SU-DHL-6 (cell line): ENCODE results near the gene TMCO4.

Experiments used
- H2AFZ ChIP-seq: fragments of 200-600 bp; sonication (generic); 2 replicates; pipeline ENCODE4 v1.6.1; 2014; ENCODE audit warnings: low read depth, mild to moderate bottlenecking, moderate library complexity, mixed read lengths, antibody characterized with exemption, low read length; ENCODE audit not compliant: severe bottlenecking
- H3F3A ChIP-seq: fragments of 200-600 bp; shearing (Covaris generic); 2 replicates; pipeline ENCODE4 v1.6.0; 2016; ENCODE audit warnings: antibody characterized with exemption, mild to moderate bottlenecking; ENCODE audit not compliant: insufficient read depth
- H3K27ac ChIP-seq: fragments of 200-600 bp; sonication (generic); 2 replicates; pipeline ENCODE4 v1.5.1; 2016; ENCODE audit warnings: low read depth, mild to moderate bottlenecking, low read length, moderate library complexity, mixed read lengths
- H3K27me3 ChIP-seq: fragments of 200-600 bp; sonication (generic), shearing (Covaris generic); 2 replicates; pipeline ENCODE4 v1.6.0; 2014; ENCODE audit warnings: mild to moderate bottlenecking, low read length
- H3K36me3 ChIP-seq: fragments of 200-600 bp; sonication (generic); 2 replicates; pipeline ENCODE4 v1.6.1; 2014; ENCODE audit warnings: mild to moderate bottlenecking, low read length, mixed read lengths
- H3K4me2 ChIP-seq: fragments of 300-600, 200-600 bp; shearing (Covaris generic), sonication (generic); 2 replicates; pipeline ENCODE4 v1.6.0; 2014; ENCODE audit warnings: low read length, low read depth, mild to moderate bottlenecking; ENCODE audit not compliant: poor library complexity, severe bottlenecking
- H3K4me3 ChIP-seq: fragments of 200-600 bp; sonication (generic); 2 replicates; pipeline ENCODE4 v1.5.1; 2014; ENCODE audit warnings: antibody characterized with exemption, low read length, mild to moderate bottlenecking, mixed read lengths; ENCODE audit not compliant: insufficient read depth, poor library complexity, severe bottlenecking
- H3K79me2 ChIP-seq: fragments of 200-600 bp; sonication (generic); 2 replicates; pipeline ENCODE4 v1.6.1; 2014; ENCODE audit warnings: mild to moderate bottlenecking, low read length, moderate library complexity; ENCODE audit not compliant: insufficient read depth
- H3K9ac ChIP-seq: fragments of 200-600 bp; sonication (generic); 2 replicates; pipeline ENCODE4 v1.7.0; 2014; ENCODE audit warnings: mild to moderate bottlenecking, low read length
- H3K9me2 ChIP-seq: fragments of 200-600 bp; sonication (generic); replicated peaks from 2 replicates; pipeline ENCODE4 v1.6.1; 2014; ENCODE audit warnings: low read length; ENCODE audit not compliant: insufficient read depth
- H3K9me3 ChIP-seq: fragments of 200-600 bp; sonication (generic); 2 replicates; pipeline ENCODE4 v1.6.1; 2014; ENCODE audit warnings: low read length, mixed read lengths; ENCODE audit not compliant: insufficient read depth
- H4K20me1 ChIP-seq: fragments of 200-600 bp; sonication (generic); 2 replicates; pipeline ENCODE4 v1.6.1; 2014; ENCODE audit warnings: low read depth, mild to moderate bottlenecking, antibody characterized with exemption, low read length, moderate library complexity, mixed read lengths
- CTCF ChIP-seq: fragments of 200-600 bp; sonication (generic); IDR thresholded peaks from one replicate; pipeline ENCODE4 v1.5.1; 2017; ENCODE audit warnings: antibody characterized with exemption, mild to moderate bottlenecking, low read length, moderate library complexity; ENCODE audit not compliant: insufficient read depth, poor library complexity, severe bottlenecking
- EZH2phosphoT487 ChIP-seq: fragments of 200-600 bp; sonication (generic), shearing (Covaris generic); conservative IDR thresholded peaks from 2 replicates; pipeline ENCODE4 v1.6.1; 2018; ENCODE audit warnings: mild to moderate bottlenecking, antibody characterized with exemption, low read length, moderate library complexity, mixed read lengths

TMCO4 gene

GRCh38 chr1:19710825-19711611, 88.7 kb downstream of the TMCO4 start:
- Histone ChIP-seq H3K27me3 (no peaks in the 10 kb centered on the region), H4K20me1 (no peaks in the 10 kb centered on the region), H3K79me2 (no peaks in the 10 kb centered on the region), H3K9me2 (no peaks in the 10 kb centered on the region), H3K9ac (no peak overlapping the region), H3F3A (no peaks in the 10 kb centered on the region; the same call in 1 of the 2 replicates), H3K9me3 (no peaks in the 10 kb centered on the region), H3K4me3 (no peak overlapping the region), H3K36me3 (no peaks in the 10 kb centered on the region), H3K27ac (no peak overlapping the region), H3K4me2 (no peak overlapping the region), H2AFZ (no peak overlapping the region)
- TF ChIP-seq EZH2phosphoT487: no peak
- TF ChIP-seq CTCF: no peak

- H3F3A ChIP-seq: no peaks in the 10 kb centered on the region; the same call in 1 of the 2 replicates
- H3K27me3 ChIP-seq: no peaks in the 10 kb centered on the region
- no peaks in the 10 kb centered on the region for H3K9me3 ChIP-seq
- H3K79me2 ChIP-seq: no peaks in the 10 kb centered on the region
- H2AFZ ChIP-seq: no peak overlapping the region
- no peak overlapping the region for H3K4me2 ChIP-seq
- no peaks in the 10 kb centered on the region for H3K9me2 ChIP-seq
- H4K20me1 ChIP-seq: no peaks in the 10 kb centered on the region
- H3K9ac ChIP-seq: no peak overlapping the region
- TF ChIP-seq CTCF (no peak), EZH2phosphoT487 (no peak)
- no peak overlapping the region for H3K27ac ChIP-seq
- H3K4me3 ChIP-seq: no peak overlapping the region
- H3K36me3 ChIP-seq: no peaks in the 10 kb centered on the region
These were observed 90.4 kb downstream of the TMCO4 start for GRCh38 chr1:19709260-19709793.

- TF ChIP-seq EZH2phosphoT487 (no peak), CTCF (no peak)
- Histone ChIP-seq H3F3A (no peaks in the 10 kb centered on the region), H3K9me2 (no peaks in the 10 kb centered on the region), H3K27ac (no peak overlapping the region), H3K4me3 (no peak overlapping the region), H3K9me3 (no peaks in the 10 kb centered on the region), H3K36me3 (no peaks in the 10 kb centered on the region), H3K79me2 (no peaks in the 10 kb centered on the region), H2AFZ (no peak overlapping the region), H3K4me2 (no peak overlapping the region), H3K27me3 (no peaks in the 10 kb centered on the region), H3K9ac (no peak overlapping the region), H4K20me1 (no peaks in the 10 kb centered on the region)
These were observed 91.1 kb downstream of the TMCO4 start for GRCh38 chr1:19708567-19709110.
